ENCODE results near the gene MDGA2. TPM values are rescaled to one million over a fixed set of nuclear protein-coding genes. Genes with fewer than 3 reads are reported as not detected.

Gene MDGA2
- total and polyA plus RNA-seq, 2 of the 8 experiments (the other 6 are each of a cell fraction or from before 2014, with no cell fraction given) = 0.11 to 0.69 TPM

GRCh38 chr14:47509957-47510356 lies 165.4 kb downstream of the MDGA2 start:
- H2BK20ac ChIP-seq (ENCODE audit: low read length) = no peak overlapping the region
- H3K23ac ChIP-seq (ENCODE audit: insufficient read length) = no peak overlapping the region
- H3K79me1 ChIP-seq (ENCODE audit: low read depth, low read length) = no peaks in the 10 kb centered on the region
- POLR2A ChIA-PET (ENCODE audit: partially characterized antibody) = no interaction called here
- no peaks in the 10 kb centered on the region for H3K4me1 ChIP-seq (replicated peaks in 1 of 4; ENCODE audit: control insufficient read depth in 3 of 4, insufficient read depth in 4 of 4, low read length in 3 of 4)
- no peak overlapping the region for H2BK120ac ChIP-seq (replicated peaks; ENCODE audit: low read depth, low read length)
- H3K9ac ChIP-seq (replicated peaks in 1 of 4; ENCODE audit: extremely low read depth in 1 of 4, low read depth in 3 of 4, low read length in 3 of 4) = no peak overlapping the region
- no peaks in the 10 kb centered on the region for H3K23me2 ChIP-seq (ENCODE audit: low read depth, low read length)
- no peak overlapping the region for H3K56ac ChIP-seq (replicated peaks; ENCODE audit: insufficient read length, low read depth, low read length)
- H3K18ac ChIP-seq (ENCODE audit: extremely low read depth, low read length) = no peak overlapping the region
- H2AFZ ChIP-seq (ENCODE audit: low read length) = no peak overlapping the region
- CTCF ChIA-PET (ENCODE audit: partially characterized antibody) = interaction anchor here (0.6 kb wide), 1 partner anchor 93 kb away, joined by 4 read pairs; no protein-coding TSS in a partner anchor
- H3K27ac ChIP-seq (ENCODE audit: low read depth, low read length) = no peak overlapping the region
- H3K4me3 ChIP-seq (ENCODE audit: extremely low read depth in 1 of 4, insufficient read depth in 2 of 4, low read depth in 3 of 4, low read length in 4 of 4) = no peak overlapping the region
- H2BK5ac ChIP-seq (ENCODE audit: low read depth, low read length) = no peak overlapping the region
- H3K14ac ChIP-seq (ENCODE audit: insufficient read length) = no peak overlapping the region
- H2BK15ac ChIP-seq (ENCODE audit: low read length) = no peak overlapping the region
- no peak for TF ChIP-seq JUND (IDR thresholded peaks at IDR 0.05; ENCODE audit: low read length)
- no peak for TF ChIP-seq ASH2L (IDR thresholded peaks at IDR 0.05; ENCODE audit: low read length)
- TF ChIP-seq KDM5A (IDR thresholded peaks at IDR 0.05; ENCODE audit: low read length) = no peak
- WGBS, 2 experiments (ENCODE audit: extremely low coverage in 1 of 2, insufficient coverage in 1 of 2, insufficient read length in 1 of 2, insufficient replicate concordance in 2 of 2, low coverage in 1 of 2, low lambda C conversion rate in 2 of 2, missing lambda C conversion rate in 1 of 2) = 69% methylated on average over 5 of the region's 5 CpGs; no CpG with 5 or more reads in 1 of the 2 experiments
- no peak overlapping the region for H3K4ac ChIP-seq (replicated peaks; ENCODE audit: insufficient read length, low read depth, low read length)
- H4K20me1 ChIP-seq (replicated peaks in 1 of 2; ENCODE audit: control insufficient read depth in 1 of 2, insufficient read depth in 2 of 2, low read length in 2 of 2) = no peaks in the 10 kb centered on the region
- no peak for DNase-seq (ENCODE audit: low read depth in 1 of 2, low spot score in 2 of 2)
- H3K9me3 ChIP-seq (ENCODE audit: insufficient read depth in 2 of 2, low read depth in 1 of 2, low read length in 1 of 2) = no peaks in the 10 kb centered on the region
- no peak for FAIRE-seq
- no peaks in the 10 kb centered on the region for H3K79me2 ChIP-seq (ENCODE audit: control insufficient read depth in 1 of 2, insufficient read depth in 2 of 2, low read length in 2 of 2)
- H4K91ac ChIP-seq (replicated peaks; ENCODE audit: insufficient read length, low read length) = no peak overlapping the region
- no peak overlapping the region for H2BK12ac ChIP-seq (ENCODE audit: low read depth, low read length)
- H4K8ac ChIP-seq (ENCODE audit: extremely low read depth, insufficient read depth, low read length) = no peak overlapping the region
- no peaks in the 10 kb centered on the region for H3K36me3 ChIP-seq (ENCODE audit: control insufficient read depth in 2 of 4, insufficient read depth in 4 of 4, low read length in 3 of 4)
- no peak overlapping the region for H2AK5ac ChIP-seq (ENCODE audit: low read depth, low read length)
- no peaks in the 10 kb centered on the region for H3K27me3 ChIP-seq (replicated peaks in 1 of 4; ENCODE audit: control insufficient read depth in 3 of 4, extremely low read depth in 1 of 4, insufficient read depth in 3 of 4, low read length in 3 of 4)
- no peak overlapping the region for H3K4me2 ChIP-seq (ENCODE audit: insufficient read depth in 1 of 2, low read depth in 2 of 2, low read length in 2 of 2)
- H4K5ac ChIP-seq (ENCODE audit: insufficient read length, low read depth, low read length) = no peak overlapping the region

Measured in H1 (cell line).